Measurements from ENCODE around the gene ANKRD42. TPM values are rescaled to one million over a fixed set of nuclear protein-coding genes. Genes with fewer than 3 reads are reported as not detected.
"Not testable (repeated sequence)": the region's sequence is repeated elsewhere in the genome, so short reads cannot be mapped to it uniquely, and the experiment has no call there.

Gene ANKRD42
- total RNA-seq, 4 donors from 2014 or later = 11.8 to 13.0 (median 12.6) TPM

DNA sequence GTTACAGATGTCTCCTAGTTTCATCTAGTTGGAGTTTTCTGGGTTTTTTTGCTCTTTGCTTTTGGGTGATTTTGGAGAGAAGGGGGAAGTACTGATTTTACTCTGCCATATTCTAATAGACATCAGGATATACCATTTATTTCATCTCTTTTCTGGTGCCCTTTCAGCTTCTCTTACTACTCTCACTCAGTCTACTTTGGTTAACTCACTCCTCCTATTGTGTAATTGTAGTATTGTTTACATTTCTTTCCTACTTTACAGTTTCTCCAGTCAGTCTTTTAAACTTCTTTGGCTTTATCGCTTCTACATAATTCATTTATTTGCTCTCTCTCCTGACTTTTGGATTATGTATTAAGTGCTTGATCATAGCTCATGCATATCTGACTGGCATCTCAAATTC lies 6.5 kb downstream of the ANKRD42 start:
- TF ChIP-seq, protein P1, sequence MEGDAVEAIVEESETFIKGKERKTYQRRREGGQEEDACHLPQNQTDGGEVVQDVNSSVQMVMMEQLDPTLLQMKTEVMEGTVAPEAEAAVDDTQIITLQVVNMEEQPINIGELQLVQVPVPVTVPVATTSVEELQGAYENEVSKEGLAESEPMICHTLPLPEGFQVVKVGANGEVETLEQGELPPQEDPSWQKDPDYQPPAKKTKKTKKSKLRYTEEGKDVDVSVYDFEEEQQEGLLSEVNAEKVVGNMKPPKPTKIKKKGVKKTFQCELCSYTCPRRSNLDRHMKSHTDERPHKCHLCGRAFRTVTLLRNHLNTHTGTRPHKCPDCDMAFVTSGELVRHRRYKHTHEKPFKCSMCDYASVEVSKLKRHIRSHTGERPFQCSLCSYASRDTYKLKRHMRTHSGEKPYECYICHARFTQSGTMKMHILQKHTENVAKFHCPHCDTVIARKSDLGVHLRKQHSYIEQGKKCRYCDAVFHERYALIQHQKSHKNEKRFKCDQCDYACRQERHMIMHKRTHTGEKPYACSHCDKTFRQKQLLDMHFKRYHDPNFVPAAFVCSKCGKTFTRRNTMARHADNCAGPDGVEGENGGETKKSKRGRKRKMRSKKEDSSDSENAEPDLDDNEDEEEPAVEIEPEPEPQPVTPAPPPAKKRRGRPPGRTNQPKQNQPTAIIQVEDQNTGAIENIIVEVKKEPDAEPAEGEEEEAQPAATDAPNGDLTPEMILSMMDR (IDR thresholded peaks at IDR 0.05) = no peak
- TF ChIP-seq EP300 (IDR thresholded peaks at IDR 0.05) (no peak), POLR2AphosphoS5 (IDR thresholded peaks at IDR 0.05) (no peak), POLR2A (IDR thresholded peaks at IDR 0.05; ENCODE audit: low read depth) (no peak)
- peaks cover 10 to 27% (median 22%) of the 10 kb centered on the region in 4 donors for H3K4me1 ChIP-seq
- 91% methylated on average over 1 of the region's 1 CpG for WGBS
- H3K27me3 ChIP-seq = no peaks in the 10 kb centered on the region
- H3K27ac ChIP-seq (replicated peaks in 1 of 4) = no peak overlapping the region
- peaks cover 0 to 23% (median 9%) of the 10 kb centered on the region in 4 donors for H3K36me3 ChIP-seq
- no peak for DNase-seq (ENCODE audit: extremely low spot score)
- H3K4me3 ChIP-seq = no peak overlapping the region
- no peaks in the 10 kb centered on the region for H3K9me3 ChIP-seq
- intact Hi-C loops (cut with DNase I) = no loop called here

DNA sequence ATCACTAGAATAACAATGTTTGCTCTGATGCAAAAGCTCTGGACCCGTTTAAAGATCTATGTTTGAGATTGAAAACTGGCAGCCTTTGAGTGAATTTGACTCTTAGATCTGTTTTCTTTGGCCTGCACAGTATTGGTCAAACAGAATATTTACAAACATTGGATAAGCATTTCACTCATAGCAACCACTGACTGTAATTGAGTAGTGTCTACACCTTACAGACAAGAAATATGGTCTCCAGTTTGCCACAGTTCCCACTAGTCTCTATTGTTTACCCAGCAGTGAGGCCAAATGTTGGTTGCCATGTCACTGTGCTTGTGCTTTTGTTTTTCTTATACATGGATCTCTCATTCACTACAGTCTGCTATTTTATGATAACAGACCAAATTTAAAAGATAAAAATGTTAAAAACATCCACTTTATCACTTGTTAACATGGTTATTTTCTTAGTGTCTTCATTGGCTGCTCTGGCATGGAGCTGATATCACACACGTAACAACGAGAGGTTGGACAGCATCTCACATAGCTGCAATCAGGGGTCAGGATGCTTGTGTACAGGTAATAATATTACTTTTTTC lies 12.2 kb downstream of the ANKRD42 start:
- DNase-seq (ENCODE audit: extremely low spot score) = no peak
- intact Hi-C loops (cut with DNase I) = no loop called here
- Histone ChIP-seq H3K27me3 (no peaks in the 10 kb centered on the region), H3K36me3 (peaks cover 0 to 60% (median 16%) of the 10 kb centered on the region in 4 donors), H3K4me3 (no peak overlapping the region), H3K4me1 (no peaks in the 10 kb centered on the region), H3K9me3 (no peaks in the 10 kb centered on the region), H3K27ac (replicated peaks in 1 of 4) (no peak overlapping the region)
- 87% methylated on average over 3 of the region's 3 CpGs for WGBS
- TF ChIP-seq POLR2A (IDR thresholded peaks at IDR 0.05; ENCODE audit: low read depth) (no peak), POLR2AphosphoS5 (IDR thresholded peaks at IDR 0.05) (no peak), EP300 (IDR thresholded peaks at IDR 0.05) (no peak)
- TF ChIP-seq, protein P1 (IDR thresholded peaks at IDR 0.05) = no peak

DNA sequence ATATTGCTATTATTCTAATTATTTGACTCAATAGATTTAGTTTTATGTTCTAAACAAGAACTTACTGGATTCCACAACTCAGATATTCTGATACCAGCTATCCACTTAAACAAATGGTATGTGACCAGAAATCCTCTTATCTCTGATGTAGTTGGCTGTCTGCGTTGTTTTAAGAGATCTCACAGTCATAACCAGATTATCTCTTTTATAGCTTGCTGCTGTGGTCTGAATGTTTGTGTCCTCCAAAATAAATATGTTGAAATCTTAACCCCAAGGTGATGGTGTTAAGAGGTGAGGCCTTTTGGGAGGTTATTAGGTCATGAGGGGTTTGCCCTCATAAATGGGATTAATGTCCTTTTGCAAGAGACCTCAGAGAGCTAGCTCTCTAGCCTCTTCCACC lies 12.7 kb downstream of the ANKRD42 start:
- intact Hi-C loops (cut with DNase I) = no loop called here
- 96% methylated on average over 1 of the region's 1 CpG for WGBS
- H3K36me3 ChIP-seq = peaks cover under 1 to 64% (median 13%) of the 10 kb centered on the region in 4 donors

GRCh38 chr11:83206771-83207382 lies 13.4 kb downstream of the ANKRD42 start:
- H3K36me3 ChIP-seq = peaks cover 7 to 70% (median 15%) of the 10 kb centered on the region in 4 donors
- H3K4me3 ChIP-seq; intact Hi-C loops (cut with DNase I): not testable (repeated sequence)

More for the DNA sequence above, 12.7 kb downstream of the ANKRD42 start:
- no peak overlapping the region for H3K27ac ChIP-seq (replicated peaks in 1 of 4)
- no peak overlapping the region for H3K4me3 ChIP-seq
- H3K4me1 ChIP-seq = no peaks in the 10 kb centered on the region
- TF ChIP-seq POLR2A (IDR thresholded peaks at IDR 0.05; ENCODE audit: low read depth) = no peak
- TF ChIP-seq, protein P1 (IDR thresholded peaks at IDR 0.05) = no peak
- no peak for TF ChIP-seq POLR2AphosphoS5 (IDR thresholded peaks at IDR 0.05)
- no peak for TF ChIP-seq EP300 (IDR thresholded peaks at IDR 0.05)
- no peak for DNase-seq (ENCODE audit: extremely low spot score)
- H3K9me3 ChIP-seq = no peaks in the 10 kb centered on the region
- H3K27me3 ChIP-seq = no peaks in the 10 kb centered on the region

GRCh38 chr11:83219095-83219494 lies 25.6 kb downstream of the ANKRD42 start:
- H3K9me3 ChIP-seq = no peaks in the 10 kb centered on the region
- H3K27ac ChIP-seq (replicated peaks in 1 of 4) = no peak overlapping the region
- TF ChIP-seq EP300 (IDR thresholded peaks at IDR 0.05) (no peak), POLR2A (IDR thresholded peaks at IDR 0.05; ENCODE audit: low read depth) (no peak), POLR2AphosphoS5 (IDR thresholded peaks at IDR 0.05) (no peak)
- TF ChIP-seq, protein P1 (IDR thresholded peaks at IDR 0.05) = no peak
- H3K4me1 ChIP-seq = no peaks in the 10 kb centered on the region
- intact Hi-C loops (cut with DNase I) = no loop called here
- 79% methylated on average over 7 of the region's 8 CpGs for WGBS
- no peak overlapping the region for H3K4me3 ChIP-seq
- H3K27me3 ChIP-seq = no peaks in the 10 kb centered on the region
- DNase-seq (ENCODE audit: extremely low spot score) = no peak
- H3K36me3 ChIP-seq = peaks cover 0 to 10% (median 1%) of the 10 kb centered on the region in 4 donors

More at GRCh38 chr11:83206771-83207382, 13.4 kb downstream of the ANKRD42 start:
- WGBS = 61% methylated on average over 4 of the region's 4 CpGs
- H3K4me1 ChIP-seq; H3K27me3 ChIP-seq; H3K27ac ChIP-seq (replicated peaks in 1 of 4); H3K9me3 ChIP-seq; DNase-seq (ENCODE audit: extremely low spot score): not testable (repeated sequence)

Measured in esophagus muscularis mucosa (tissue), 4 donors.